Peyer's patch (tissue), 4 donors: ENCODE measurements around the gene MCF2L2. TPM values are rescaled to one million over a fixed set of nuclear protein-coding genes. Genes with fewer than 3 reads are reported as not detected.

Experiments used
- DNase-seq, 3 donors: peaks; one replicate each; pipeline ENCODE4 v3.0.0-alpha.2; 2017 to 2019
- H3K27ac ChIP-seq, 4 donors: fragments of 200-600 bp; sonication (generic); one replicate each; pipeline ENCODE4 v1.5.1; 2016 to 2019
- H3K27me3 ChIP-seq, 2 donors: fragments of 200-600 bp; sonication (generic); one replicate each; pipeline ENCODE4 v1.5.1; 2019
- H3K36me3 ChIP-seq, 3 donors: fragments of 200-600 bp; sonication (generic); one replicate each; pipeline ENCODE4 v1.5.1; 2016 to 2019
- H3K4me1 ChIP-seq, 4 donors: fragments of 200-600 bp; sonication (generic); one replicate each; pipeline ENCODE4 v1.5.1; 2016 to 2019
- H3K4me3 ChIP-seq, 4 donors: fragments of 200-600 bp; sonication (generic); 1 replicate in 3 of 4; 2 replicates in 1 of 4; pipeline ENCODE4 v1.5.1; 2016 to 2019; ENCODE audit warnings: mild to moderate bottlenecking in 1 of 4
- H3K9me3 ChIP-seq, 4 donors: fragments of 200-600 bp; sonication (generic); one replicate each; pipeline ENCODE4 v1.5.1; 2016 to 2019; ENCODE audit warnings: mild to moderate bottlenecking in 1 of 4
- CTCF ChIP-seq, 6 experiments: fragments of 450-650 bp in 4 of 6; fragments of 200-600 bp in 2 of 6; sonication (generic) in 1 of 6; IDR thresholded peaks; one replicate each; pipeline ENCODE4 v1.5.1; 2017 to 2019; ENCODE audit warnings: antibody characterized with exemption in 6 of 6, mild to moderate bottlenecking in 3 of 6, moderate library complexity in 1 of 6
- POLR2A ChIP-seq, 2 donors: fragments of 450-650 bp; IDR thresholded peaks; one replicate each; pipeline ENCODE4 v1.5.1; 2017; ENCODE audit warnings: antibody characterized with exemption in 2 of 2, mild to moderate bottlenecking in 2 of 2, moderate library complexity in 2 of 2
- total RNA-seq, 4 donors: library from RNA; depleted of rRNA; stranded (reverse); fragments of >200 nt; gene quantifications; one replicate each; pipeline ENCODE4 v1.1.0, GENCODE V29; 2016

The MCF2L2 gene
- total RNA-seq, 4 donors from 2014 or later, result 0.67 to 12.4 (median 1.1) TPM

DNA sequence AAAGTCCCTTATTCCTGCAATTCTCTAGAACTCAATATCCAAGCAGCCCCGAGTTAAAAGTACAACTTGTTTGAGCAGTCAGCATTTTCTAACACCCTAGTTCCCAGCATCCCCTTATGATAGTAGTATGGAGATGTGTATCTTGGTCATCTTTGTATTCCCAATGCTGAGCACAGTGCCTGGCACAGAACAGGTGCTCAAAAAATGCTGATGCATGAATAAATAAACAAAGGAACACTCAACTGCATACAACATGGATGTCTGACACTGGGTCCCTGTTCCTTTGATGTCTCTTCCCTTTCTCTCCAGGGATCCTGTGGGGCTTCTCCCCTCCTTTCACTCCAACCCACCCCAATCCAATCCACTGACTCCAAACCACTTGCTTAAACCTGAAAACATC, 199.2 kb downstream of the MCF2L2 start:
- H3K27ac ChIP-seq, result no peak overlapping the region
- no peak for DNase-seq

GRCh38 chr3:183227586-183227985, 200.8 kb downstream of the MCF2L2 start:
- no peak for TF ChIP-seq POLR2A (IDR thresholded peaks at IDR 0.05)
- TF ChIP-seq CTCF (IDR thresholded peaks at IDR 0.05), result no peak
- Histone ChIP-seq H3K4me3 (no peak overlapping the region), H3K4me1 (peaks cover 0 to 9% (median 0%) of the 10 kb centered on the region in 4 donors), H3K27me3 (no peaks in the 10 kb centered on the region), H3K27ac (peak overlapping the region in 3 of 4 donors; percentile 7 to 63 (median 16)), H3K36me3 (no peaks in the 10 kb centered on the region), H3K9me3 (no peaks in the 10 kb centered on the region)
- no peak for DNase-seq

More for the DNA sequence above, 199.2 kb downstream of the MCF2L2 start:
- H3K27me3 ChIP-seq, result no peaks in the 10 kb centered on the region
- no peak overlapping the region for H3K4me3 ChIP-seq
- no peak for TF ChIP-seq CTCF (IDR thresholded peaks at IDR 0.05)
- H3K36me3 ChIP-seq, result no peaks in the 10 kb centered on the region
- H3K9me3 ChIP-seq, result no peaks in the 10 kb centered on the region
- no peaks in the 10 kb centered on the region for H3K4me1 ChIP-seq

DNA sequence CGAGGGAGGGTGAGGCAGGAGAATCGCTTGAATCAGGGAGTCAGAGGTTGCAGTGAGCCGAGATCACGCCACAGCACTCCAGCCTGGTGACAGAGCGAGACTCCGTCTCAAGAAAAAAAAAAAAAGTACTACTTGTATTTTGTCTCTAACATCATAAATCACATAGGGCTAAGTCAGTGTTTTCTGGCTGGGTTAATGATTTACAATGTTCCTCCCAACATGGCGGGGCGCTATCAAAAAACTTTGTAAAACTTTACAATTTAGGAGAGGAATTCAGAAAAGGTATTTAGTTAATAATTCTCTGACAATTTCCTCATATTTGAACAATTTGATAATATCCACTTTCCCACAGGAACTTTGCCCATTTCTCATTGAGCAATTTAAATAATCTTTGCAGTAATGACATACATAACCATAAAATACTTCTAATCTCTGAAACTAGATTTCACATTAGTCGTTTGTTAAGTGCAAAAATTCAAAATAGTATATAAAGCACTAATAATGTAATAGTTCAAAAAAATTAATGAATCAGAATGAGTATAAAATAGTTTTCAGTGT, 202.0 kb downstream of the MCF2L2 start:
- Histone ChIP-seq H3K27me3 (no peaks in the 10 kb centered on the region), H3K9me3 (no peaks in the 10 kb centered on the region), H3K36me3 (no peaks in the 10 kb centered on the region), H3K27ac (peak overlapping the region in 2 of 4 donors; percentile 63 to 70), H3K4me1 (peaks cover 0 to 9% (median 0%) of the 10 kb centered on the region in 4 donors), H3K4me3 (no peak overlapping the region)
- TF ChIP-seq CTCF (IDR thresholded peaks at IDR 0.05), result no peak
- TF ChIP-seq POLR2A (IDR thresholded peaks at IDR 0.05), result peak in 1 of 2 donors; percentile 34
- DNase-seq, result no peak

- no peak for DNase-seq
- H3K27ac ChIP-seq, result no peak overlapping the region
- no peak for TF ChIP-seq CTCF (IDR thresholded peaks at IDR 0.05)
- TF ChIP-seq POLR2A (IDR thresholded peaks at IDR 0.05), result no peak
- no peaks in the 10 kb centered on the region for H3K27me3 ChIP-seq
- no peaks in the 10 kb centered on the region for H3K9me3 ChIP-seq
- no peaks in the 10 kb centered on the region for H3K36me3 ChIP-seq
- no peak overlapping the region for H3K4me3 ChIP-seq
- peaks cover 0 to 9% (median 0%) of the 10 kb centered on the region in 4 donors for H3K4me1 ChIP-seq
These were observed 204.0 kb downstream of the MCF2L2 start for GRCh38 chr3:183224180-183224970.

GRCh38 chr3:183222631-183223235, 205.7 kb downstream of the MCF2L2 start:
- H3K4me1 ChIP-seq, result peaks cover 0 to 9% (median 0%) of the 10 kb centered on the region in 4 donors
- no peak for DNase-seq
- H3K4me3 ChIP-seq, result no peak overlapping the region
- H3K36me3 ChIP-seq, result no peaks in the 10 kb centered on the region
- TF ChIP-seq POLR2A (IDR thresholded peaks at IDR 0.05) (no peak), CTCF (IDR thresholded peaks at IDR 0.05) (no peak)
- H3K27me3 ChIP-seq, result no peaks in the 10 kb centered on the region
- H3K9me3 ChIP-seq, result no peaks in the 10 kb centered on the region
- peak overlapping the region in 2 of 4 donors; percentile 43 for H3K27ac ChIP-seq
